NCI-H187 treated with DMSO at 0.1 percent for 48 hours (cell line): Measurements from ENCODE around the gene SLC25A21.

ENCODE experiments used
- DNase-seq: peaks from one replicate; lab custom pipeline; 2025; lab: John Stamatoyannopoulos, UW

SLC25A21 gene

DNA sequence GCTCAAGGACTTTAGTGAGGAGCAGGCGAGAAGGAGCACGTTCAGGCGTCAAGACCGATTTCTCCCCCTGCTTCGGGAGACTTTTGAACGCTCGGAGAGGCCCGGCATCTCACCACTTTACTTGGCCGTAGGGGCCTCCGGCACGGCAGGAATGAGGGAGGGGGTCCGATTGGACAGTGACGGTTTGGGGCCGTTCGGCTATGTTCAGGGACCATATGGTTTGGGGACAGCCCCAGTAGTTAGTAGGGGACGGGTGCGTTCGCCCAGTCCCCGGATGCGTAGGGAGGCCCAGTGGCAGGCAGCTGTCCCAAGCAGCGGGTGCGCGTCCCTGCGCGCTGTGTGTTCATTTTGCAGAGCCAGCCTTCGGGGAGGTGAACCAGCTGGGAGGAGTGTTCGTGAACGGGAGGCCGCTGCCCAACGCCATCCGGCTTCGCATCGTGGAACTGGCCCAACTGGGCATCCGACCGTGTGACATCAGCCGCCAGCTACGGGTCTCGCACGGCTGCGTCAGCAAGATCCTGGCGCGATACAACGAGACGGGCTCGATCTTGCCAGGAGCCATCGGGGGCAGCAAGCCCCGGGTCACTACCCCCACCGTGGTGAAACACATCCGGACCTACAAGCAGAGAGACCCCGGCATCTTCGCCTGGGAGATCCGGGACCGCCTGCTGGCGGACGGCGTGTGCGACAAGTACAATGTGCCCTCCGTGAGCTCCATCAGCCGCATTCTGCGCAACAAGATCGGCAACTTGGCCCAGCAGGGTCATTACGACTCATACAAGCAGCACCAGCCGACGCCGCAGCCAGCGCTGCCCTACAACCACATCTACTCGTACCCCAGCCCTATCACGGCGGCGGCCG, 509.6 kb downstream of the SLC25A21 start:
- no peak for DNase-seq

GRCh38 chr14:36662258-36662542, 510.2 kb downstream of the SLC25A21 start:
- DNase-seq: no peak

DNA sequence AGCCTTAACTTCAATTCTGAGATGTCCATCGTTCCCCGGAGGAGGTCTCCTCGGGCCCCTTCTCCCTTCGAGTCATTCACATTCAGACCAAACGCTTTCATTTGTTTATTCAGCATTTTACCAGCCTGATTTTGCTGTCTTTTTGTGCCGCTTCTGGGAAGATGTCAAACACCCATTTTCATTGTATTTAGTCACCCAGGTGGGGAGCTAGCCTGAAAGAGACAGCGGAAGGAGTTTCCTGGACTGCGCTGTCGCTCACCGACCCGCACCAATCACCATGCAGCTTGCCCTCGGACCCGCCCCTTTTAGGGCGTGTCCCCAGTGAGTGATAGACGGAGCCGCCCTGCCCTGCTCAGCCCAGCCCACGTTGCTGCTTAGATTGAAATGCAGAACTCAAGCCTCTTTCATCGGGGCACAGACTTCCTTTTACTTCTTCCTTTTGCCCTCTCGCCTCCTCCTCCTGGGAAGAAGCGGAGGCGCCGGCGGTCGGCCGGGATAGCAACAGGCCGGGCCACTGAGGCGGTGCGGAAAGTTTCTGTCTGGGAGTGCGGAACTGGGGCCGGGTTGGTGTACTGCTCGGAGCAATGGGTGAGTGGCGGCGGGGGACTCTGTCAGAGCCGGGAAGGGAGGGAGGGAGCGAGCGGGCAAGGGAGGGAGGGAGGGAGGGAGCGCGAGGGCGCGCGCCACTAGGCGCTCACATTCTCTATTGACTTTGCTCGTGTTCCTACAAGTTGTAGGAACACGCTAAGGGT, 510.7 kb downstream of the SLC25A21 start, which contains the start of gene PAX9:
Gene PAX9 (plus strand): TSS at position 355 of the 752 bp plus-strand sequence. CDS start 230 bp downstream, at position 585.
- peak; percentile 93 for DNase-seq

- DNase-seq: peak; percentile 83
Observed at GRCh38 chr14:36660736-36661505, 511.5 kb downstream of the SLC25A21 start.

DNA sequence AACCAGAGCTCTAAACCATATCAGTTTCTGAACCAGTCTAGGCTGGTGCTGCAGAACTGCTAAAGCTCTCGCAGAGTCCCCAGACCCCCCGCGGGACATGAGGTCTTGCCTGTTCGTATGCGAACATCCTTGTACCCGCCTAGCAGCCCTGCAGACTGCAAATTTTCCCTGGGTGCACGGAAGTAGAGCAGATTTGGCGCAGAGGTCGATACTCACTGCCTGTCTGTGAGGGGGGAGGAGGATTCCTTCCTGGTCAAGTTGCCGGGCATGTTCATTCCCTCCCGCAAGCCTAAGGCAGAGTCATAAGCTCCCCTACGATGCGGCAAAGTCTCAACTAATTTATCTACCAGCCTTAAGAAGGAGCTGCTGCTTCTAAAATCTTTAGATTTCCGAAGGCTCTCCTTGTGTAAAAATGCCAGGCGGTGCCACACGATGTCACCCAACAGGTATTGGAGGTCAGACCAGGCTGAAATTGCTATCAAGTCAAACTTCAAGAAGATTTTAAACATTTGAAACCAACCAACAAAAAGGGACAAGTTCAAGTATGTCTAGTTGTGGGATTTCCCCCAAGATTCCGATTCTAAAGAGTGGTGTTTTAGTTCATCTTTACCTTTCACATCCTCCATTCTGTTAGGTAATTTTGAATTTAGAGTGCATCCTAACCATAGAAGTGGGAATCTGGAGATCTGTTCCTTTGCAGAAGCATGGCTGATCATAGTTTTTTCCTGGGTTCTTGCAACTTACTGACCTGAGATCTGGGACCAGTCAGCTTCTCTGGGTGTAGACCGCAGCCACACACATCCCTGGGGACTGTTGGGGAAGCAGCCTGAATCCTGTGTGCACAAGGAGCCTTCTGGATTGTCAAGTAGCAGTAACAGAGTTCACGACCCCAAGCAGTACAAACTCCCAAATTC, 512.3 kb downstream of the SLC25A21 start:
- no peak for DNase-seq

DNA sequence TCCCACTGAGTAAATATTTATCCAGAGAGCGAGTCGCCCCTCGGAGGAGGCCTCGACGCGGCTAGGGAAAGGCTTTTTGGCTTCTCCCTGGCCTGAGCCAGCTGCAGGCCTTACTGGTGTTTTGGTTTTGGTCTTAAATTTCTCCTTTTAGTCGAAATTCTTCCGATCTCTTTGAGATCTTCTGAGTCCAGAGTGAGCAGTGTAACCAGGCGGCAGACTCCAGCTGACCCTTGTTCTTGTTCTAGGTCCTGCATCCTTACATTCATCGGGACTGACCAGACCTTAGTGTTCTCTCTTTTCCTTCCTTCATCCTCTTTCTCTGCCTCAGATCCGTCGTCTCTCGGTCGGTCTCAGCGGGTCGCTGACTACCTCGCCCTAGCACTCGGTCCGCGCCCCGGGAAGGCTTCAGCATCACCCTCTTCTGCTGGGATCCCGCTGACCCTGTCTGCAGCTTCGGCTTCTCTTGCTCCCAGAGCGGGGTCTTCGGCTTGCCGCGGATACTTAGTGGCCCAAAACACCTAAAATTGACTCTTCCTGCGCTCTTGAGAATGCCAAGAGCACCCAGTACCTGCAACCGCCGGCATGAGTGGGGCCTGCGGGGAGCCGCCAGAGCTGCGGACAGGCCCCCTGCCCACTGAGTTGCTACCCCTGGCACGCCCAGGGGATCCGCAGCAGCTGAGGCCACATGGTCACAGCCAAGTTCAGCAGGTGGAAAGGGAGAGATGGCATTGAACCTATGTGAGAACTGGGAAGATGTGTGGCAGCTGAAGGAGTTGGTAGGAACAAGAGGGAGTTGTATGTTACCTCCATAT, 513.2 kb downstream of the SLC25A21 start:
- DNase-seq: no peak

- no peak for DNase-seq
Observed at GRCh38 chr14:36658123-36659009, 514.0 kb downstream of the SLC25A21 start.

DNA sequence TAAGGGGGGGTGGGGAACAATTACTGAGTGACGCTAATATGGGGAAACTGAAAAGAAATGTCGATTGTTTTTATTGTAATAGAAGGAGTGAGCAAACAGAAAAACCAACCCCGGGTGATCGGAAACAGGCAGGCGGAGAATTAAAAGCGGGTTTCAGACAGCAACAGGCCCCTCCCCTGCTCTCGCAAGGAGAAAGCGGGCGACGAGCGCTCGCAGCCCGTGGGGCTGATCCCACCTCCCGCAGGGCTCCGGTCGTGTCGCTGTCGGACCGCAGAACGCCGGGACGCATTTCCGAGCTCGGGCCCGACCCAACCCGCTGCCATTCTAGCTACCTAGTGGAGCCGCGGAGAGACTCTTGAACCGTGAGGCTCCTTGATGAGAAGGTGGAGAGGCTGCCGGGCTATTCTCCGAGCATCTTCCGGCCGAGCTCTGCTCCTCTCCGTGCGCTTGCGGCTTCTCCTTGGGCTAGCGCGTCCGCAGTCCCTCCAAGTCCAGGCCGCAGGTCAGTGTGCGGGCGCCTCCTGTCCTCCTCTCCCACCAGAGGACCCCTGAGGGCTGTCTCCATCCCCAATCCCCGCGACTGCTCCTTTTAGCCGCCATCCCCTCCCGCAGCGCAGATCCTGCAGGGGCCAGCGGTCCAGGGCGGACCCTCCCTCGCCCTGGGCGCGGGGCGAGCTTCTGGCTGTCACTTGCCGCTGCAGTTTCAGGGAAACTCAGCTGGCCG, 514.8 kb downstream of the SLC25A21 start:
- no peak for DNase-seq

GRCh38 chr14:36656687-36657398, 515.6 kb downstream of the SLC25A21 start:
- no peak for DNase-seq

- DNase-seq: no peak
Observed at GRCh38 chr14:36655963-36656686, 516.3 kb downstream of the SLC25A21 start.

- DNase-seq: no peak
Observed at GRCh38 chr14:36655571-36655962, 516.8 kb downstream of the SLC25A21 start.

GRCh38 chr14:36654794-36655381, 517.5 kb downstream of the SLC25A21 start:
- DNase-seq: no peak

DNA sequence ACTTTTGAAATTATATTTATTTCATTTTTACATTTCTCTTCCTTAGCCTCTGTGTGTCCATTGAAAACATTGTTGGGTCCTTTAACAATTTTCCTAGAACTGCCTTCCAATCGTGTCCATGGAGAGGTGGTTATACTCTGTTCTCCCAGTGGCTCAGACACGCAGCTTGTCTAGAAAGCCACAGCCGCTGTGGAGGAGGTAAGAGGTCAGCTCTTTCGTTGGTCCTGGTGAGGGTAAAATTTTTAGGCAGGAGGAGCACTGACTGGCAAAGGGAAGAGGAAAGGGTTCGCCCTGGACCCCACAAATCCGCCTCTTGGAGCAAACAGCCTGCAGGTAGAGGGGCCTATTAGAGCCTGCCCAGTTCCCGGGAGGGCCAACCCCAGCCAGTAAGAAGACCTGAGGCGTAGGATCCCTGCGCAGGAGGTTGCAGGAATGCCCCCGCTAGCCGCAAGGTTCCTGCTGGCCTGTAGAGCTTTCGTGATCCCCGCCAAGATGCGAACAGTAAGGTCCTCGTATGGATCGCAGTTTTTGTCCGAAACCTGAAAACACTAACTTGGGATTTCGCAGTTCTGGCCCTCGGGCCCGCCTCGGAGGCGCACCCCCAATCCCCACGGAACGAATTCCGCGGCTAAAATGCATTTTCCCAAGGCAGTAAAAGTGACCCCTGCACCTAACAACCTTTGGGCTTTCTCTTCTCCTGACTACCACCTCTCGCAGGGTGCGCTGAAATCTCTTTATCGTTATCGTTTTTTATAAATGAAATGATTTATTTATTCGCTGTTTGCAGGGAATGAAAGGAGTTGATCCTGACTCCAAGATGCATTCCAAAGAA, 518.2 kb downstream of the SLC25A21 start:
- DNase-seq: no peak

DNA sequence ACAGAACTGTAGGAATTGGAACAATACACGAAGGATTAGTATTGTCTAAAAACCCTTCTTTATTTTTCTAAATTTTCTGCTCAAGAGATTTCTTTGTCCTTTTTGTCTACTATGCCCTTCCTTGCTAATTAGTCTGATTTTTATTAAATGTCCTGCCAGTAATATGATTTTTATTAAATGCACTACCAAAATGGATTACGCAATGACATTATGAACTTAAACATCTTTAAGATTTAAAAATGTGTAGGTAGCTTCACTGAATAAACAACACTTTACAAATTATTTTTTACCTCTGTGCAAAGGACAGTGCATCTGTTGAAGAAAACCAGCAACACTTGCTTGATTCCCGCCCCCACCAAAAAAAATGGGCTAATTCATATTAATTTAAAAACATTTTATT, 519.0 kb downstream of the SLC25A21 start:
- no peak for DNase-seq

DNA sequence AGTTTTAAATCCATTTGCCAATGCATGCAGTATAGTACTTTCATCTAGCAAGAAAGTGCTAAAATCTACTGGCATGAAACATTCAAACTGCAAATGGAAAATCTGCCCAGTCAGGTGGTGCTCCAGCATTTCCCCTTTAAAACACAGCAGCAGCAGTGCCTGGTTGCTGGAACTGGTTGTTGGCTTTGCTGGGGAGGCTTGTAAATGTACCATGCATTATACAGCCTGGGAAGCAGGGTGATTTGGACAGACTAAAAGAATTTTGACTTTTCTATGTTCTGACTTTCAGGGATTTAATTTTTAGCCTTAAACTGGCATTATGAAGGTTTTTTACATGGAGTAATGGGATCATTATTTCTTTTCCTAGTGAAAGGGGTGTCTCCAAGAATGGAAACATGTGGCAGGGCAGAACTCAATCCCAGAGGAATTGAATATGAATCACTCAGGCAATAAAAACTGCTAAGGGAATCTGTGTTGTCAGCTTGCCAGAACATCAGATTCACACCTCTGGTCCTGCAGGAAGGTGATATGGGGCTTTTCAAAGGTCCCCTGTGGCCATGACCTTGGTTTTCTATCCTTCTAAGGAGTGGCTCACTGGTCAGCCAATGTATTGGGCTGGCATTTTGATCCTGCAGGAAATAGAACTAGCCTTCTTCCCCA, 519.7 kb downstream of the SLC25A21 start:
- no peak for DNase-seq
